AG10803 (cell line): ENCODE data around the gene BTNL8.

Experiments
- DNase-seq: peaks from one replicate; pipeline ENCODE4 v3.0.0; 2010; ENCODE audit warnings: low read depth
- H3K4me3 ChIP-seq: 2 replicates; pipeline ENCODE4 v1.5.1; 2011; ENCODE audit warnings: mild to moderate bottlenecking, low read length, control low read depth
- TF ChIP-seq, protein P1 (sequence below): conservative IDR thresholded peaks from 2 replicates; pipeline ENCODE4 v1.5.1; 2011; ENCODE audit warnings: mild to moderate bottlenecking, low read length, control low read depth, inconsistent platforms

The BTNL8 gene

DNA sequence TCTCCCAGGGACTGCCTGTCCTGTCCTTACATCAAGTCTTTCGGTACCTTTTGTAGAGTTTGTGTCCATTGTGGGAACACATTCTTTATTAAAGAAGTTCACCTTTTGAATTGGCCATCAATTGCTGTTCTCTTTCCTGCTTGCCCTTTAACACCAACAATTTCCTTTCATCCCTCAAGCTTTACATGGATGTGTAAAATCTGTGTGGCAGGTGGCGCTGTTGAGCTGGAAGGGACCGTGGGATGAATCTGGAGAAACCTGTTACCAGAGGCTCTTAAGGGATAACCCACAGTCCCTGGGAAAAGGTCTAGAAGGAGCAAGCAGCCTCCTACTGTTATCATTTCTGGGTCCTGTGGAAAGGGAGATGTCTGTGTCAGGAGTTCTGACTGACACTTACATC lies 30.0 kb upstream of the BTNL8 start:
- TF ChIP-seq, protein P1, sequence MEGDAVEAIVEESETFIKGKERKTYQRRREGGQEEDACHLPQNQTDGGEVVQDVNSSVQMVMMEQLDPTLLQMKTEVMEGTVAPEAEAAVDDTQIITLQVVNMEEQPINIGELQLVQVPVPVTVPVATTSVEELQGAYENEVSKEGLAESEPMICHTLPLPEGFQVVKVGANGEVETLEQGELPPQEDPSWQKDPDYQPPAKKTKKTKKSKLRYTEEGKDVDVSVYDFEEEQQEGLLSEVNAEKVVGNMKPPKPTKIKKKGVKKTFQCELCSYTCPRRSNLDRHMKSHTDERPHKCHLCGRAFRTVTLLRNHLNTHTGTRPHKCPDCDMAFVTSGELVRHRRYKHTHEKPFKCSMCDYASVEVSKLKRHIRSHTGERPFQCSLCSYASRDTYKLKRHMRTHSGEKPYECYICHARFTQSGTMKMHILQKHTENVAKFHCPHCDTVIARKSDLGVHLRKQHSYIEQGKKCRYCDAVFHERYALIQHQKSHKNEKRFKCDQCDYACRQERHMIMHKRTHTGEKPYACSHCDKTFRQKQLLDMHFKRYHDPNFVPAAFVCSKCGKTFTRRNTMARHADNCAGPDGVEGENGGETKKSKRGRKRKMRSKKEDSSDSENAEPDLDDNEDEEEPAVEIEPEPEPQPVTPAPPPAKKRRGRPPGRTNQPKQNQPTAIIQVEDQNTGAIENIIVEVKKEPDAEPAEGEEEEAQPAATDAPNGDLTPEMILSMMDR, result peak; percentile 91
- DNase-seq, result peak; percentile 66
- no peak overlapping the region for H3K4me3 ChIP-seq

DNA sequence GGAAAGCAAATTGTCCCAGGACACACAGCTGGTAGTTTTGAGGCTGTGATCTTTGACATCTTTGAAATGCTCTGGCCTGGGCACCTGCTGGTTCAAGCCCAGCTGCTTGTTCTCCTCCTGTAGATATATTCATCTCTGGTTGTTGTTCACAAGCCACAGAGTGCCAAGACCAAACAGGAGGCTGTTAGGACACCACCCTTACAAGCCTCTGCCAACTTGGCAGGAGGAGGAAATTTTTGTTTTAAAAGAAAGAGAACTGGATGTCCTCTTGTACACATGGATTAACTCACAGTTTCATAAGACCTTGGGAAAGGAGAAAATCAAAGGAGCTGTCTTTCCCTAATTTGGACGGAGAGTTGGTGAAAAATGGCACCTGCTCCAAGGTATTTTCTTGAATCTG lies 29.4 kb upstream of the BTNL8 start:
- no peak for DNase-seq
- TF ChIP-seq, protein P1, result no peak
- H3K4me3 ChIP-seq, result no peak overlapping the region

DNA sequence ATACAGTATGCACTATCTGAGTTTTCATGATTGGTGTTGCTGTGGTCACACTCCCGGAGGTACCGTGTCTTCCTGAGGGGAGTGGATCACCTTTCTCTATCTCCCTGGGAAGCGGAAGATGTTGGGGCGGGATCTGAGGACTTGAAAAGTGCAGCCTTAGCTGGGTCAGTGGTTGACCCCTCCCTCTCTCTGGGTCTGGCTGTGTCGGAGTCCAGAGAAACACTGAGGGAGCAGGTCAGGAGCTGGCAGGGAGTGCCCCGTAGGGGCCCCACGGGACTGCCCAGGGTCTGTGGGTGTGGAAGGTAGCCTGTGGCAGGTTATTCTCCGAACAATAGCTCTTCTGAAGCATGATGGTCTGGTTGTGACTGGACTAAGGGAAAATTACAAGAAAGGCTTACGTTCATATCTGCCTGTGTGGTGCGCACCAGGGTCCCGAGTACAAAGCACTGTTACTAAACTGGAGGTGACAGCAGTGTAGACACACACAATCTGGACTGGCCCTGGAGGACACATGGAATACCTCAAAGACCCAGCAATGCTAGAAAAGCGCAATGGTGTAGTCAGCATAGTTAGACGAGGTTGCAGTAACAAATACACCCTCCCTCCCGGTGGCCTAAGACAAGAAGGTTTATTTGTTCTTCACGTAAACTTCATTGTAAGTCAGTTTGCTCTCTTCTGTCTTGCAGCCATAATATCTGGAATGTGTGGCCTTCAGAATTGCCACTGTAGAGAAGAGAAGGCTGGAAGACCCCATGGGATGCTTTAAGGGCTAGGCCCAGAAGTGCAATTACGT lies 28.5 kb upstream of the BTNL8 start:
- no peak overlapping the region for H3K4me3 ChIP-seq
- TF ChIP-seq, protein P1, result no peak
- no peak for DNase-seq

DNA sequence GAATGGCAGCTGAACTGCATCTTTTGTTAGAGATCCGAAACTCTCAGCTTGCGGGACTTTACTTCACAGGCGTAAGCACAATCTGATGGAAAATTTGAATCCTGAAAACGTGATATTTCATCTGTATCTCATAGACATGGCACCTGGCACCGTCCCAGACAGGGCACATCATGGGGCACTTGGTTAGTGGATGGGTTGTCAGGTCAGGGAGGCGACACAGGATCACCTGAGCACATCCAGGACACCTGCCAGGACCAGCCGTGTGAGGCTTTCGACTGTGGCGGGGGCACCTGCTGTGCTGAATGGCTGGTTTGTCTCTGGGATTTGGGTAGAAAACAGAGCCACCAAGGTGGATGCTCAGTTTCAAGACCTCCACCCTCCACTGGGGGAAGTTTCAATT lies 26.5 kb upstream of the BTNL8 start:
- H3K4me3 ChIP-seq, result no peak overlapping the region
- DNase-seq, result no peak
- TF ChIP-seq, protein P1, result no peak

DNA sequence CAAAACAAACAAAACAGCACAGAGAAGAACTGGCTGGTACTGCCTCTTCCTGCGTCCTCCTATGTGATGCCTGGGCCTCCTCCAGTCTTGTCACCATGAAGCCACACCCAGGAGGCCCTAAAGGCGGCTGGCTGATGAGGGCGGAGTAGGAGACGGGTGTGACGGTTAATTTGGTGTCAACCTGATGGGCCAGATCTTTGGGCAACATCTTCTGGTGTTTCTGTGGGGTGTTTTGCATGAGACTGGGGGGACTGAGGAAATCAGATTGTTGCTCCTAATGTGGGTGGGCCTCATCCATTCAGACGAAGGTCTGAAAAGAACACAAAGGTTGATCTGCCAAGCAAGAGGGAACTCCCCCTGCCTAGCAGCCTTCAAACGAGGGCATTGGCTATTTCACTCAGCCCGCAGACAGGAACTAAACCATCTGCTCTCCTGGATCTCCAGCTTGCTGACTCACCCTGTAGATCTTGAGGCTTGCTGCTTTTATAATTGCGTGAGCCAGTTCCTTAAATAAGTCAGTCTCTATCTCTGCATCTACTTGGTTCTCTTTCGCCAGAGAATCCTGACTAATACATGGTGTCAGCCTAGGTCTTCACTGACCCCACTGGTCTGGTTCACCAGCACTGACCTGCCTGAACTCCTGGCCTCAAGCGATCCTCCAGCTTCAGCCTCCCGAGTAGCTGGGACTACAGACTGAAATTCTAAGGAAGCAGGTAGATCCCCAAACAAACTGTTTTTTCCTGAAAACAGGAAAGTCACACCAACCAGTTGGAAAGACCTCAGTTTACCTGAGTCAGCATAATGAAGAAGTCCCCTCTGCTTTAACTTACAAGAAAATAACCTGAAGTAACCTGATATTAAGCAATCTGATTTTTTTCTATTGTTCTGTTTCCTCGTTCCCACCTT lies 25.1 kb upstream of the BTNL8 start:
- no peak overlapping the region for H3K4me3 ChIP-seq
- TF ChIP-seq, protein P1, result no peak
- DNase-seq, result peak; percentile 31

DNA sequence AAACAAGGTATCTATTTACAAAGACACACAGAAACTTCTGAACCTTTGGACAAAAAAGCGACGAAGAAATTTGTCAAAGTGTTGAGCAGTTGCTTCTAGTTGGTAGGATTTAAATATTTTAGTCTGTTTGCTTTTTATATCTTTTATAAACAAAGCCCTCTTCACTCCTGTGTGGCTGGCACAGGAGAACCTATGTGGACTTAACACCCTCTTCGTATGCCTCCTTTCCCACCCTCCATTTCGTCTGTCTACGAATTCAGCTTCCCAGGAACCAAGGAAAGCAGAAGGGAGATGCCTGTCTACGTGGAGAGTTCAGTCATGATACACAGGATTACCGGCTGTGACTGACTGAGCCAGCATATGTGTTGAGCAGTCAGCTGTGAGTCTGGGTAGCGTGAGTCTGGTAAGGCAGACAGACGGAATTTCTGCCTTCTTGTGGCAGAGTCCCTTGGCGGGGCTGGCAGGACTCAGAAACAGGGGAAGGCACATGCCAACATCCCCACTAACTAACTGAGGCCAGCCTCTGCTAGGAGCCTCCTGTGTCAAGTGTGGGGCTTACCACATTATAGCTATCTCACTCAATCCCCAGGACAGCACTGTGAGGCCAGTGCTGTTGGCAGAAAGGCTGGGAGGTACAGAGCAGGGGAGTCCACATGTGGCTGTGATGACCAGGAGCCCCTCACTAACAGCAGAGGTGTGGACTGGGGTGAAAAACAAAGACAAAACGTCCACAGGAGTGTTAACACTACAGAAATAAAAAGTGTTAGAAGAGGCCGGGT lies 24.0 kb upstream of the BTNL8 start:
- TF ChIP-seq, protein P1, result no peak
- no peak for DNase-seq
- H3K4me3 ChIP-seq, result no peak overlapping the region
